ENCODE data around the gene AXIN1.
"Not testable (repeated sequence)": the region's sequence is repeated elsewhere in the genome, so short reads cannot be mapped to it uniquely, and the experiment has no call there.

The AXIN1 gene

GRCh38 chr16:352547-353403, at the start of gene AXIN1:
Gene AXIN1, minus strand, starts transcription at chr16:352723. Its CDS starts 5,698 bp downstream, at chr16:347025.
- DNase-seq: peak; percentile 72

GRCh38 chr16:401468-402348, 49.2 kb upstream of the AXIN1 start, which contains the start of gene DECR2:
Gene DECR2, plus strand, starts transcription at chr16:401885. Its CDS starts 79 bp downstream, at chr16:401964.
- DNase-seq: peak; percentile 89

- no peak for DNase-seq
Observed at GRCh38 chr16:400061-400591, 47.6 kb upstream of the AXIN1 start.

GRCh38 chr16:399340-400019, 47.0 kb upstream of the AXIN1 start:
- no peak for DNase-seq

- no peak for DNase-seq
Observed at GRCh38 chr16:398561-399339, 46.2 kb upstream of the AXIN1 start.

GRCh38 chr16:397736-398332, 45.3 kb upstream of the AXIN1 start:
- no peak for DNase-seq

GRCh38 chr16:397135-397661, 44.7 kb upstream of the AXIN1 start, which contains the start of gene NME4:
Gene NME4, plus strand, starts transcription at chr16:397199. Its CDS starts 24 bp downstream, at chr16:397223.
- DNase-seq: peak; percentile 25

- no peak for DNase-seq
Observed at GRCh38 chr16:396605-397004, 44.1 kb upstream of the AXIN1 start.

- DNase-seq: no peak
Observed at GRCh38 chr16:396199-396598, 43.7 kb upstream of the AXIN1 start.

- no peak for DNase-seq
Observed at GRCh38 chr16:392450-393030, 40.0 kb upstream of the AXIN1 start.

GRCh38 chr16:391885-392335, 39.4 kb upstream of the AXIN1 start:
- peak; percentile 29 for DNase-seq

- DNase-seq: no peak
Observed at GRCh38 chr16:389352-389751, 36.8 kb upstream of the AXIN1 start.

GRCh38 chr16:387761-388666, 35.5 kb upstream of the AXIN1 start:
- DNase-seq: not testable (repeated sequence)

GRCh38 chr16:386641-387156, 34.2 kb upstream of the AXIN1 start:
- DNase-seq: no peak

GRCh38 chr16:383326-384051, 31.0 kb upstream of the AXIN1 start:
- no peak for DNase-seq

GRCh38 chr16:381789-382717, 29.5 kb upstream of the AXIN1 start, which contains the start of gene PGAP6:
Gene PGAP6, minus strand, starts transcription at chr16:381978. Its CDS starts 157 bp downstream, at chr16:381821.
- peak; percentile 39 for DNase-seq

Measured in KG1 (cell line).